WTC11 (cell line): ENCODE results near the gene PCDHGA1. TPM values are rescaled to one million over a fixed set of nuclear protein-coding genes. Genes with fewer than 3 reads are reported as not detected.

Experiments used
- ATAC-seq: fragments of 200-7000 bp; cut with Tn5 transposase; 2 replicates; pipeline ENCODE4 v1.10.0; 2021; ENCODE audit warnings: mild to moderate bottlenecking, moderate library complexity
- CTCF ChIA-PET: fragments of 300-600 bp; sonication (Branson Sonifier 250); formaldehyde crosslinking; loops from one replicate; lab custom pipeline; 2021; ENCODE audit warnings: antibody characterized with exemption; lab: Charles Lee
- POLR2A ChIA-PET: fragments of 350-600 bp; sonication (Branson Sonifier 250); formaldehyde crosslinking; loops from one replicate; lab custom pipeline; 2021; ENCODE audit warnings: antibody characterized with exemption; lab: Charles Lee
- DNase-seq: peaks from one replicate; pipeline ENCODE4 v3.0.0; 2021; ENCODE audit warnings: low spot score
- H3K27ac Mint-ChIP-seq: 2 replicates; pipeline ENCODE4 v1.8.0; 2021; ENCODE audit warnings: mixed read lengths
- H3K27me3 Mint-ChIP-seq: 2 replicates; pipeline ENCODE4 v1.8.0; 2021; ENCODE audit warnings: low read depth, mild to moderate bottlenecking, moderate library complexity, mixed read lengths
- H3K36me3 Mint-ChIP-seq: 2 replicates; pipeline ENCODE4 v1.8.0; 2021; ENCODE audit warnings: mixed read lengths
- H3K4me1 Mint-ChIP-seq: 2 replicates; pipeline ENCODE4 v1.8.0; 2022; ENCODE audit warnings: mixed read lengths
- H3K4me3 Mint-ChIP-seq: 2 replicates; pipeline ENCODE4 v1.8.0; 2021; ENCODE audit warnings: mild to moderate bottlenecking, moderate library complexity, mixed read lengths
- H3K9me3 Mint-ChIP-seq: 2 replicates; pipeline ENCODE4 v1.8.0; 2021; ENCODE audit warnings: mixed read lengths
- ETV6 ChIP-seq: sonication (generic); formaldehyde crosslinking; IDR thresholded peaks from 2 replicates; pipeline ENCODE4 v1.8.1; 2022; ENCODE audit warnings: mild to moderate bottlenecking, missing genetic modification reagents
- FOXK1 ChIP-seq: sonication (generic); formaldehyde crosslinking; IDR thresholded peaks from 2 replicates; pipeline ENCODE4 v1.8.0; 2022; ENCODE audit warnings: mild to moderate bottlenecking, moderate library complexity, missing genetic modification reagents
- FOXP1 ChIP-seq: sonication (generic); formaldehyde crosslinking; IDR thresholded peaks from 2 replicates; pipeline ENCODE4 v1.8.0; 2022; ENCODE audit warnings: missing genetic modification reagents, mild to moderate bottlenecking, moderate library complexity, borderline replicate concordance
- NFE2L1 ChIP-seq: sonication (generic); formaldehyde crosslinking; IDR thresholded peaks from 2 replicates; pipeline ENCODE4 v1.8.1; 2023; ENCODE audit warnings: missing genetic modification reagents
- NR3C1 ChIP-seq: sonication (generic); formaldehyde crosslinking; conservative IDR thresholded peaks from 2 replicates; pipeline ENCODE4 v1.8.1; 2023; ENCODE audit warnings: low read depth, mild to moderate bottlenecking, missing genetic modification reagents
- OVOL2 ChIP-seq: fragments of 250-450 bp; sonication (Bioruptor Pico); IDR thresholded peaks from 2 replicates; pipeline ENCODE4 v1.9.0; 2021; ENCODE audit warnings: mild to moderate bottlenecking, borderline replicate concordance
- RELA ChIP-seq: sonication (generic); formaldehyde crosslinking; IDR thresholded peaks from 2 replicates; pipeline ENCODE4 v1.8.1; 2022; ENCODE audit warnings: missing genetic modification reagents, mild to moderate bottlenecking, borderline replicate concordance
- SMAD3 ChIP-seq: sonication (generic); formaldehyde crosslinking; IDR thresholded peaks from 2 replicates; pipeline ENCODE4 v1.8.0; 2022; ENCODE audit warnings: missing genetic modification reagents, mild to moderate bottlenecking, borderline replicate concordance
- SP1 ChIP-seq: sonication (generic); formaldehyde crosslinking; conservative IDR thresholded peaks from 2 replicates; pipeline ENCODE4 v1.8.1; 2022; ENCODE audit warnings: missing genetic modification reagents
- TEAD1 ChIP-seq: sonication (generic); formaldehyde crosslinking; IDR thresholded peaks from 2 replicates; pipeline ENCODE4 v1.8.0; 2022; ENCODE audit warnings: mild to moderate bottlenecking, missing genetic modification reagents
- ZBTB21 ChIP-seq: sonication (generic); formaldehyde crosslinking; IDR thresholded peaks from 2 replicates; pipeline ENCODE4 v1.8.1; 2023; ENCODE audit warnings: mild to moderate bottlenecking, missing genetic modification reagents, borderline replicate concordance
- ZNF138 ChIP-seq: sonication (generic); formaldehyde crosslinking; conservative IDR thresholded peaks from 2 replicates; pipeline ENCODE4 v1.8.1; 2022; ENCODE audit warnings: mild to moderate bottlenecking, moderate library complexity, missing genetic modification reagents
- ZNF232 ChIP-seq: sonication (generic); formaldehyde crosslinking; IDR thresholded peaks from 2 replicates; pipeline ENCODE4 v1.8.0; 2022; ENCODE audit warnings: mild to moderate bottlenecking, missing genetic modification reagents
- ZNF396 ChIP-seq: fragments of 250-450 bp; sonication (Bioruptor Pico); IDR thresholded peaks from 2 replicates; pipeline ENCODE4 v1.8.0; 2021; ENCODE audit warnings: mild to moderate bottlenecking, moderate library complexity, borderline replicate concordance
- total RNA-seq: library from RNA; stranded (reverse); gene quantifications from 3 replicates; pipeline ENCODE4 v1.2.3, GENCODE V29; 2021
- TF ChIP-seq, protein P1 (sequence below): sonication (generic); formaldehyde crosslinking; IDR thresholded peaks from 2 replicates; pipeline ENCODE4 v1.8.0; 2023; ENCODE audit warnings: mild to moderate bottlenecking, missing genetic modification reagents
- TF ChIP-seq, protein P2 (sequence below): sonication (generic); formaldehyde crosslinking; IDR thresholded peaks from 2 replicates; pipeline ENCODE4 v1.8.0; 2022; ENCODE audit warnings: mild to moderate bottlenecking, missing genetic modification reagents
- TF ChIP-seq, protein P3 (sequence below): fragments of 200-600 bp; IDR thresholded peaks from 2 replicates; pipeline ENCODE4 v1.8.0; 2022; ENCODE audit warnings: antibody characterized with exemption
- TF ChIP-seq, protein P4 (sequence below): sonication (generic); formaldehyde crosslinking; IDR thresholded peaks from 2 replicates; pipeline ENCODE4 v1.8.0; 2022; ENCODE audit warnings: mild to moderate bottlenecking, missing genetic modification reagents
- TF ChIP-seq, protein P5 (sequence below): sonication (generic); formaldehyde crosslinking; IDR thresholded peaks from 2 replicates; pipeline ENCODE4 v1.8.1; 2023; ENCODE audit warnings: mild to moderate bottlenecking, moderate library complexity, missing genetic modification reagents
- TF ChIP-seq, protein P6 (sequence below): sonication (generic); formaldehyde crosslinking; IDR thresholded peaks from 2 replicates; pipeline ENCODE4 v1.8.1; 2023; ENCODE audit warnings: mild to moderate bottlenecking, missing genetic modification reagents, moderate library complexity
- TF ChIP-seq, protein P7 (sequence below): sonication (generic); formaldehyde crosslinking; IDR thresholded peaks from 2 replicates; pipeline ENCODE4 v1.8.1; 2023; ENCODE audit warnings: mild to moderate bottlenecking, missing genetic modification reagents, moderate library complexity

Gene PCDHGA1
- total RNA-seq, 1 experiment from 2014 or later: 1.5 TPM

DNA sequence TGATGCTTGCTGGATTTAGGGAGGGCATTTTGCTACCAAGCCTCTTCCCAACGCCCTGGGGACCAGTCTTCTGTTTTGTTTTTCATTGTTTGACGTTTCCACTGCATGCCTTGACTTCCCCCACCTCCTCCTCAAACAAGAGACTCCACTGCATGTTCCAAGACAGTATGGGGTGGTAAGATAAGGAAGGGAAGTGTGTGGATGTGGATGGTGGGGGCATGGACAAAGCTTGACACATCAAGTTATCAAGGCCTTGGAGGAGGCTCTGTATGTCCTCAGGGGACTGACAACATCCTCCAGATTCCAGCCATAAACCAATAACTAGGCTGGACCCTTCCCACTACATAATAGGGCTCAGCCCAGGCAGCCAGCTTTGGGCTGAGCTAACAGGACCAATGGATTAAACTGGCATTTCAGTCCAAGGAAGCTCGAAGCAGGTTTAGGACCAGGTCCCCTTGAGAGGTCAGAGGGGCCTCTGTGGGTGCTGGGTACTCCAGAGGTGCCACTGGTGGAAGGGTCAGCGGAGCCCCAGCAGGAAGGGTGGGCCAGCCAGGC, 181.5 kb downstream of the PCDHGA1 start (continued):
- TF ChIP-seq OVOL2 (CRISPR knock-in tag) (no peak), ZNF396 (CRISPR knock-in tag) (no peak)
- TF ChIP-seq, protein P1, sequence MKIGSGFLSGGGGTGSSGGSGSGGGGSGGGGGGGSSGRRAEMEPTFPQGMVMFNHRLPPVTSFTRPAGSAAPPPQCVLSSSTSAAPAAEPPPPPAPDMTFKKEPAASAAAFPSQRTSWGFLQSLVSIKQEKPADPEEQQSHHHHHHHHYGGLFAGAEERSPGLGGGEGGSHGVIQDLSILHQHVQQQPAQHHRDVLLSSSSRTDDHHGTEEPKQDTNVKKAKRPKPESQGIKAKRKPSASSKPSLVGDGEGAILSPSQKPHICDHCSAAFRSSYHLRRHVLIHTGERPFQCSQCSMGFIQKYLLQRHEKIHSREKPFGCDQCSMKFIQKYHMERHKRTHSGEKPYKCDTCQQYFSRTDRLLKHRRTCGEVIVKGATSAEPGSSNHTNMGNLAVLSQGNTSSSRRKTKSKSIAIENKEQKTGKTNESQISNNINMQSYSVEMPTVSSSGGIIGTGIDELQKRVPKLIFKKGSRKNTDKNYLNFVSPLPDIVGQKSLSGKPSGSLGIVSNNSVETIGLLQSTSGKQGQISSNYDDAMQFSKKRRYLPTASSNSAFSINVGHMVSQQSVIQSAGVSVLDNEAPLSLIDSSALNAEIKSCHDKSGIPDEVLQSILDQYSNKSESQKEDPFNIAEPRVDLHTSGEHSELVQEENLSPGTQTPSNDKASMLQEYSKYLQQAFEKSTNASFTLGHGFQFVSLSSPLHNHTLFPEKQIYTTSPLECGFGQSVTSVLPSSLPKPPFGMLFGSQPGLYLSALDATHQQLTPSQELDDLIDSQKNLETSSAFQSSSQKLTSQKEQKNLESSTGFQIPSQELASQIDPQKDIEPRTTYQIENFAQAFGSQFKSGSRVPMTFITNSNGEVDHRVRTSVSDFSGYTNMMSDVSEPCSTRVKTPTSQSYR (CRISPR knock-in tag): no peak

DNA sequence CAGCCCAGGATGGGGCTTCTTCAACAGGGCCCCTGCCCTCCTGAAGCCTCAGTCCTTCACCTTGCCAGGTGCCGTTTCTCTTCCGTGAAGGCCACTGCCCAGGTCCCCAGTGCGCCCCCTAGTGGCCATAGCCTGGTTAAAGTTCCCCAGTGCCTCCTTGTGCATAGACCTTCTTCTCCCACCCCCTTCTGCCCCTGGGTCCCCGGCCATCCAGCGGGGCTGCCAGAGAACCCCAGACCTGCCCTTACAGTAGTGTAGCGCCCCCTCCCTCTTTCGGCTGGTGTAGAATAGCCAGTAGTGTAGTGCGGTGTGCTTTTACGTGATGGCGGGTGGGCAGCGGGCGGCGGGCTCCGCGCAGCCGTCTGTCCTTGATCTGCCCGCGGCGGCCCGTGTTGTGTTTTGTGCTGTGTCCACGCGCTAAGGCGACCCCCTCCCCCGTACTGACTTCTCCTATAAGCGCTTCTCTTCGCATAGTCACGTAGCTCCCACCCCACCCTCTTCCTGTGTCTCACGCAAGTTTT, 182.1 kb downstream of the PCDHGA1 start:
- Mint-ChIP-seq H3K27ac (no peak overlapping the region), H3K36me3 (peaks cover 21% of the 10 kb centered on the region), H3K27me3 (no peaks in the 10 kb centered on the region), H3K4me3 (peak overlapping the region; percentile 87), H3K9me3 (no peaks in the 10 kb centered on the region), H3K4me1 (peaks cover 61% of the 10 kb centered on the region)
- ChIA-PET CTCF (interaction anchor here (0.6 to 10.5 kb wide), 35 partner anchors 9 to 377 kb away, joined by 3 to 131 read pairs (median 8); partner anchors contain the start of genes DIAPH1, PCDHB10, PCDHB14 and PCDHB15), POLR2A (interaction anchor here (0.7 to 2.5 kb wide), 7 partner anchors 9 to 206 kb away, joined by 3 to 10 read pairs (median 4); partner anchors contain the start of genes PCDHGA10, PCDHGC3 and PCDHGC4)
- TF ChIP-seq ZNF232 (CRISPR knock-in tag): 0 out of 2 replicates have a peak, but pooled peaks have one; percentile 55
- TF ChIP-seq, protein P2, sequence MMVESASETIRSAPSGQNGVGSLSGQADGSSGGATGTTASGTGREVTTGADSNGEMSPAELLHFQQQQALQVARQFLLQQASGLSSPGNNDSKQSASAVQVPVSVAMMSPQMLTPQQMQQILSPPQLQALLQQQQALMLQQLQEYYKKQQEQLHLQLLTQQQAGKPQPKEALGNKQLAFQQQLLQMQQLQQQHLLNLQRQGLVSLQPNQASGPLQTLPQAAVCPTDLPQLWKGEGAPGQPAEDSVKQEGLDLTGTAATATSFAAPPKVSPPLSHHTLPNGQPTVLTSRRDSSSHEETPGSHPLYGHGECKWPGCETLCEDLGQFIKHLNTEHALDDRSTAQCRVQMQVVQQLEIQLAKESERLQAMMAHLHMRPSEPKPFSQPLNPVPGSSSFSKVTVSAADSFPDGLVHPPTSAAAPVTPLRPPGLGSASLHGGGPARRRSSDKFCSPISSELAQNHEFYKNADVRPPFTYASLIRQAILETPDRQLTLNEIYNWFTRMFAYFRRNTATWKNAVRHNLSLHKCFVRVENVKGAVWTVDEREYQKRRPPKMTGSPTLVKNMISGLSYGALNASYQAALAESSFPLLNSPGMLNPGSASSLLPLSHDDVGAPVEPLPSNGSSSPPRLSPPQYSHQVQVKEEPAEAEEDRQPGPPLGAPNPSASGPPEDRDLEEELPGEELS: no peak
- TF ChIP-seq ZBTB21 (CRISPR knock-in tag): 0 out of 2 replicates have a peak, but pooled peaks have one; percentile 77
- TF ChIP-seq, protein P3, sequence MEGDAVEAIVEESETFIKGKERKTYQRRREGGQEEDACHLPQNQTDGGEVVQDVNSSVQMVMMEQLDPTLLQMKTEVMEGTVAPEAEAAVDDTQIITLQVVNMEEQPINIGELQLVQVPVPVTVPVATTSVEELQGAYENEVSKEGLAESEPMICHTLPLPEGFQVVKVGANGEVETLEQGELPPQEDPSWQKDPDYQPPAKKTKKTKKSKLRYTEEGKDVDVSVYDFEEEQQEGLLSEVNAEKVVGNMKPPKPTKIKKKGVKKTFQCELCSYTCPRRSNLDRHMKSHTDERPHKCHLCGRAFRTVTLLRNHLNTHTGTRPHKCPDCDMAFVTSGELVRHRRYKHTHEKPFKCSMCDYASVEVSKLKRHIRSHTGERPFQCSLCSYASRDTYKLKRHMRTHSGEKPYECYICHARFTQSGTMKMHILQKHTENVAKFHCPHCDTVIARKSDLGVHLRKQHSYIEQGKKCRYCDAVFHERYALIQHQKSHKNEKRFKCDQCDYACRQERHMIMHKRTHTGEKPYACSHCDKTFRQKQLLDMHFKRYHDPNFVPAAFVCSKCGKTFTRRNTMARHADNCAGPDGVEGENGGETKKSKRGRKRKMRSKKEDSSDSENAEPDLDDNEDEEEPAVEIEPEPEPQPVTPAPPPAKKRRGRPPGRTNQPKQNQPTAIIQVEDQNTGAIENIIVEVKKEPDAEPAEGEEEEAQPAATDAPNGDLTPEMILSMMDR: peak; percentile 99
- TF ChIP-seq, protein P4, sequence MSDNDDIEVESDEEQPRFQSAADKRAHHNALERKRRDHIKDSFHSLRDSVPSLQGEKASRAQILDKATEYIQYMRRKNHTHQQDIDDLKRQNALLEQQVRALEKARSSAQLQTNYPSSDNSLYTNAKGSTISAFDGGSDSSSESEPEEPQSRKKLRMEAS: peak; percentile 58
- peak; percentile 47; the same call in 1 of the 2 replicates for TF ChIP-seq ETV6 (CRISPR knock-in tag)
- TF ChIP-seq, protein P5, sequence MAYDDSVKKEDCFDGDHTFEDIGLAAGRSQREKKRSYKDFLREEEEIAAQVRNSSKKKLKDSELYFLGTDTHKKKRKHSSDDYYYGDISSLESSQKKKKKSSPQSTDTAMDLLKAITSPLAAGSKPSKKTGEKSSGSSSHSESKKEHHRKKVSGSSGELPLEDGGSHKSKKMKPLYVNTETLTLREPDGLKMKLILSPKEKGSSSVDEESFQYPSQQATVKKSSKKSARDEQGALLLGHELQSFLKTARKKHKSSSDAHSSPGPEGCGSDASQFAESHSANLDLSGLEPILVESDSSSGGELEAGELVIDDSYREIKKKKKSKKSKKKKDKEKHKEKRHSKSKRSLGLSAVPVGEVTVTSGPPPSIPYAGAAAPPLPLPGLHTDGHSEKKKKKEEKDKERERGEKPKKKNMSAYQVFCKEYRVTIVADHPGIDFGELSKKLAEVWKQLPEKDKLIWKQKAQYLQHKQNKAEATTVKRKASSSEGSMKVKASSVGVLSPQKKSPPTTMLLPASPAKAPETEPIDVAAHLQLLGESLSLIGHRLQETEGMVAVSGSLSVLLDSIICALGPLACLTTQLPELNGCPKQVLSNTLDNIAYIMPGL: peak; percentile 85; the same call in 1 of the 2 replicates
- no peak for TF ChIP-seq RELA
- TF ChIP-seq, protein P6, sequence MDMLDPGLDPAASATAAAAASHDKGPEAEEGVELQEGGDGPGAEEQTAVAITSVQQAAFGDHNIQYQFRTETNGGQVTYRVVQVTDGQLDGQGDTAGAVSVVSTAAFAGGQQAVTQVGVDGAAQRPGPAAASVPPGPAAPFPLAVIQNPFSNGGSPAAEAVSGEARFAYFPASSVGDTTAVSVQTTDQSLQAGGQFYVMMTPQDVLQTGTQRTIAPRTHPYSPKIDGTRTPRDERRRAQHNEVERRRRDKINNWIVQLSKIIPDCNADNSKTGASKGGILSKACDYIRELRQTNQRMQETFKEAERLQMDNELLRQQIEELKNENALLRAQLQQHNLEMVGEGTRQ: 0 out of 2 replicates have a peak, but pooled peaks have one; percentile 7
- TF ChIP-seq, protein P7, sequence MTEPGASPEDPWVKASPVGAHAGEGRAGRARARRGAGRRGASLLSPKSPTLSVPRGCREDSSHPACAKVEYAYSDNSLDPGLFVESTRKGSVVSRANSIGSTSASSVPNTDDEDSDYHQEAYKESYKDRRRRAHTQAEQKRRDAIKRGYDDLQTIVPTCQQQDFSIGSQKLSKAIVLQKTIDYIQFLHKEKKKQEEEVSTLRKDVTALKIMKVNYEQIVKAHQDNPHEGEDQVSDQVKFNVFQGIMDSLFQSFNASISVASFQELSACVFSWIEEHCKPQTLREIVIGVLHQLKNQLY (CRISPR knock-in tag): no peak
- TF ChIP-seq NR3C1 (CRISPR knock-in tag): peak; percentile 24; the same call in 1 of the 2 replicates
- TF ChIP-seq SMAD3 (CRISPR knock-in tag): peak; percentile 41; the same call in 1 of the 2 replicates
- peak; percentile 47 for TF ChIP-seq SP1 (CRISPR knock-in tag)
- TF ChIP-seq FOXP1: peak; percentile 32; the same call in 1 of the 2 replicates
- peak; percentile 75; the same call in 1 of the 2 replicates for TF ChIP-seq TEAD1 (CRISPR knock-in tag)
- TF ChIP-seq FOXK1 (CRISPR knock-in tag): peak; percentile 30
- no peak for TF ChIP-seq NFE2L1 (CRISPR knock-in tag)
- TF ChIP-seq ZNF138 (CRISPR knock-in tag): peak; percentile 64; the same call in 1 of the 2 replicates
- DNase-seq (peak; percentile 99), ATAC-seq (peak; percentile 82)
